ENCODE results near the gene PTPRQ. TPM values are rescaled to one million over a fixed set of nuclear protein-coding genes. Genes with fewer than 3 reads are reported as not detected.

PTPRQ gene
- total RNA-seq, 1 donor from 2014 or later: 0.70 TPM

- intact Hi-C loops (cut with DNase I): no loop called here
- DNase-seq (ENCODE audit: missing footprints): no peak
- no peak for ATAC-seq
Measured at GRCh38 chr12:80539029-80539428, 95.0 kb downstream of the PTPRQ start.

GRCh38 chr12:80549298-80549697 is 105.3 kb downstream of the PTPRQ start:
- intact Hi-C loops (cut with DNase I): no loop called here
- no peak for DNase-seq (ENCODE audit: missing footprints)
- ATAC-seq: no peak

DNA sequence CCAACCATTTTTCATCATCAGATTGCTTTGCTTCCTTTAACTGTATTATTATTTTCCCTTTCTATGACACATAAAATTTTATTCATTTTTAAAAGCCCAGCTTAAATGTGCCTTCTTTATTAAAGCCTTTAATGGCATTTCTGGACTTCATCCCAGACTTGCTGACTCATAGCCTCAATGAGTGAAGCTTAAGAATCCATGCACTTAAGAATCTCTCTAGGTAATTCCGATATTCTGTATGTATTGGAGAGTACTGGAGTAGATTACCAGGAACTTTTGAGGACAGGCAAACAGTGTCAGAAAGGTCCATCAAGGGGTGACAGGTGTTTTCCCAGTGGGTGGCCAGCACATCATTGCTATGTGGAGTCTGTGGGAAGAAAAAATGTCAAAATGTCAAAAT is 107.9 kb downstream of the PTPRQ start:
- DNase-seq (ENCODE audit: missing footprints): no peak
- no peak for ATAC-seq
- intact Hi-C loops (cut with DNase I): no loop called here

- ATAC-seq (no peak), DNase-seq (ENCODE audit: missing footprints) (no peak)
- intact Hi-C loops (cut with DNase I): no loop called here
Measured at GRCh38 chr12:80553316-80553715, 109.3 kb downstream of the PTPRQ start.

- DNase-seq (ENCODE audit: missing footprints) (no peak), ATAC-seq (no peak)
- intact Hi-C loops (cut with DNase I): no loop called here
Measured at GRCh38 chr12:80556566-80556965, 112.5 kb downstream of the PTPRQ start.

- intact Hi-C loops (cut with DNase I): no loop called here
- DNase-seq (ENCODE audit: missing footprints): no peak
- ATAC-seq: no peak
Measured at GRCh38 chr12:80559766-80560165, 115.7 kb downstream of the PTPRQ start.

- DNase-seq (ENCODE audit: missing footprints) (no peak), ATAC-seq (no peak)
- intact Hi-C loops (cut with DNase I): no loop called here
Measured at GRCh38 chr12:80565271-80565670, 121.2 kb downstream of the PTPRQ start.

- intact Hi-C loops (cut with DNase I): no loop called here
Measured at GRCh38 chr12:80567401-80567800, 123.4 kb downstream of the PTPRQ start.

DNA sequence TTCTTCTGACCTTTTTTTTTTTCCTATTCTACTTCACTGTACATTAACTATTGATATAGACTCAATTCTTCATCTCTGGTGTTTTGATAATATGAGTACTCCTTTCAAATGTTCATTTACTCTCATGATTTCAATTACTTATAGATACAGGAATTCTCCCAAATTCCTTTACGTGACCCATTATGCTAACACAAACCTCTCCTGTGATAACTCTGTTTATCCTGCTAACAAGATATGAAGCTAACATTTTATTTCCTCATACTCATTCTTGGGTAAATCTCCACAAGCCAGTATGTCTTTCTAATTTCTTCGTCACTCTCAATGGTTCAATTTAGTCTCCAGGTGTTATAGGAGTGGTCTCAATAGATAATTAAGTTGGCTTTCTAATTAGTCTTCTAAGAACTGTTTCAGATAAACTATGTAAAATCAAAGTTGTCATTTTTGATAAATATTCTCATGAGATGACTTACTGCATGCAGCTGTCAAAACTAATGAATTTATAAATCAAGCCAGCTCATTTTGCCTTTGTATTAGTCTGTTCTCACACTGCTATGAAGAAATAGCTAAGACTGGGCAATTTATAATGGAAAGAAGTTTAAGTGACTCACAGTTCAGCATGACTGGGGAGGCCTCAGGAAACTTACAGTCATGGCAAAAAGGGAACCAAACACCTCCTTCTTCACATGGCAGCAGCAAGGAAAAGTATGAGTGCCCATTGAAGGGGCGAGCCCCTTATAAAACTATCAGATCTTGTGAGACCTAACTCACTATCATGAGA is 132.8 kb downstream of the PTPRQ start:
- intact Hi-C loops (cut with DNase I): no loop called here
- ATAC-seq (no peak), DNase-seq (ENCODE audit: missing footprints) (no peak)

More at GRCh38 chr12:80567401-80567800, 123.4 kb downstream of the PTPRQ start:
- no peak for DNase-seq (ENCODE audit: missing footprints)
- no peak for ATAC-seq

GRCh38 chr12:80580254-80580653 is 136.2 kb downstream of the PTPRQ start:
- no peak for DNase-seq (ENCODE audit: missing footprints)
- ATAC-seq: no peak
- intact Hi-C loops (cut with DNase I): no loop called here

- ATAC-seq (no peak), DNase-seq (ENCODE audit: missing footprints) (no peak)
- intact Hi-C loops (cut with DNase I): no loop called here
Measured at GRCh38 chr12:80581783-80582182, 137.7 kb downstream of the PTPRQ start.

DNA sequence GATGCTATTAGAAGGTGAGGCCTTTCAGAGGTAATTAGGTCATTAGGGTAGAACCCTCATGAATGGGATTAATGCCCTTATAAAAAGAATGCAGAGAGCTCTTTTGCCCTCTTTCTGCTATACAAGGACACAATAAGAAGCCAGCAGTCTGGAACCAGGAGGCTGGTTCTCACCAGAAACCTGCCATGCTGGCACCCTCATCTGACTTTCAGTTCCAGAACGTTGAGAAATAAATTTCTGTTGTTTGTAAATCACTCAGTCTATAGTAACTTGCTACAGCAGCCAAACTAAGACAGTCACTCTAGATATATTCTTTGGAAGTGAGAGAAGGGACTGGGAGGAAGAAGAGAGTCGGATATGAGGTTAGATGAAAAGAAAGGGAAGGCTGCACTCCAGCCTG is 138.4 kb downstream of the PTPRQ start:
- intact Hi-C loops (cut with DNase I): no loop called here
- ATAC-seq (no peak), DNase-seq (ENCODE audit: missing footprints) (no peak)

DNA sequence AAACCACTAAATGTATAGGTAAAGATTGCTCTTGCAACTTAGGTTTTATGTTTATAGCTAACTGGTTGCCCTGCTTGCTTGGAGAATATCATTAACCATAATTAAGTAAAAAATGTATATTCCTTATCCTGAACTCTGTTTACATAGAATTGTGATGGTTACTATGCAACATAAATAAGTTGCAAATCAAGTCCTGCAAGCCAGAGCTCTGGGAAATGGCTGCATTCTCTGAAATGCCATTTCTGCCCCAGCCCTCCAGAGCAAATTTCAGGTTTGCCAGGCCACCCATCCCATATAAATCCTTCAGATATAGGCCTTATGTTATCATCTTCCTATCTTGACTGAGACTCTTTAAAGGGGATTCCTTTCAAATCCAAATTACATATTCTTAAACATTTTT is 145.0 kb downstream of the PTPRQ start:
- intact Hi-C loops (cut with DNase I): no loop called here
- ATAC-seq (no peak), DNase-seq (ENCODE audit: missing footprints) (no peak)

DNA sequence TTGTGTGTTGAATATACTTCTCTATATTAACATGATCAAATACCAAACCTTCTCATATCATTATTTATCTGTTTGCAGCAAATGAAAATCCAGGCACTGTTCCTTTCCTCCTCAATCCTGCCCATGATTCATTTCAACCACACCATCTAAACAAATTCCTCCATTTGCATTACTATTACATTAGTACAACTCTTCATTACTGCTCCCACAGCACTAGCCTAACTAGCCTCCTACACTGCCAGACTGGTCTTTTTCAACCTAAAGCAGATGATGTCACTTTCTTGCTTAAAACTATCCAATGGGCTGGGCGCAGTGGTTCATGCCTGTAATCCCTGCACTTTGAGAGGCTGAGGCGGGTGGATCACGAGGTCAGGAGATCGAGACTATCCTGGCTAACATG is 146.1 kb downstream of the PTPRQ start:
- ATAC-seq (no peak), DNase-seq (ENCODE audit: missing footprints) (no peak)
- intact Hi-C loops (cut with DNase I): no loop called here

DNA sequence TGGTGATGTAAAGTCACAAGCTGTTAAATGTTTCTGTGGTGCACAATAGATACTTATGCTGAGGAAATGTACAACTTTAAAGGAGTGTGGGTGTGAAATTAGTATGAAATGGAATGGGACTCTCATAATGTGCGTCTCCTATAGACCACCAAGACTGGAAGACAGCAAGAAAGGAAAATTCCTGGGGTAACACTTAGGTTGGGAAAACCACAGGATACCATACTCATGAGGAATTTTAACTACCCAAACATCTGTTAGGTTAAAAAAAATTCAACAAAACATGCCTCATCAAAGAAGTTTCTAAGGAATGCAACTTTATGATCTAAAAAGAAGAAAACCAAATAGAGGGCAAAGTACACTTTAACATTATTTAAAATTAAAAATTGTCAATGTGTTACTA is 149.7 kb downstream of the PTPRQ start:
- no peak for DNase-seq (ENCODE audit: missing footprints)
- intact Hi-C loops (cut with DNase I): no loop called here
- no peak for ATAC-seq

DNA sequence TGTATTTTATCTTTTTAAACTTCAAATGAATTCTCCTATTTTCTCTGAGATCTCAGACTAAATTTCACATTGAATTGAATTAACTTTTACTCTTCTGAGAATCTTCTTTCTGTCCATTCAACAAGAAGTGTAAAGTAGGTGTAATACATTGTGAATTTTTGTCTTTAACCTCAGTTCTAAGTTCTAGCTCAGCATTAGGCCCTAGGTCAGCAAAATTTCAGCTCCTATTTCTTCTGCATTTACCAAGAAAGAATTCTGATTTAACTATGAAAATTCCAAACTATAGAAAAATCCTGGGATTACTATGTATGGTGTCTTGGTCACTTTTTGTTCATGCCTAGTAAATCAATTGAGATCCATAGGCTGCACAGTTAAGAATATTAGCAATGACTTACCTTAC is 152.5 kb downstream of the PTPRQ start:
- DNase-seq (ENCODE audit: missing footprints): no peak
- intact Hi-C loops (cut with DNase I): no loop called here
- ATAC-seq: no peak

DNA sequence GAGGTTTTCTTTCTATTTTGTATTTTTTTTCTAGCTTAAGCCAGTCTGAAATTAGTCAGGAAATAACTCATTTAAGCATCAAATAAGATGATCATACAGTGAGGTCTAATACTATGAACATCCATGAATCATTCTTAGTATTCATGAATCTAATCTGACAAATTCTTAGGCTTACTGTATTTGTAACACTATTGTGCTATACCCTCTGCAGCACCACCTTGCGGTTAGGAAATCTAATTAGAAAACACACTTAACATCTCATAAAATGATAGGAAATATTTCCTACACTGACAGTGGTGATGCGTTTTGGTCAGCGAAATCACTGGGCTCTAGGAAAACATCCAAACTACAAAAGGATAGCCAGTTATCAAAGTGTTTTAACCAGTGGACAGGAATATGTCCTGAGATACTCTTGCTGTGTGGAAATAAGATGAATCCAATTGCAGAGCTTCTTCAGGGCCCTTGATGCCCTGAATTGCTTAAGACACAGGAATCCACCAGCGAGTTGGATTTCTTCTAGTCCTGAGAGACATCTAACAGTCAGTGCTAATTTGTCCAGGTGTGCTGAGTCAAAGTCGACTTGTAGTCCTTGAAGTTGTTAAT is 154.1 kb downstream of the PTPRQ start:
- intact Hi-C loops (cut with DNase I): no loop called here
- no peak for DNase-seq (ENCODE audit: missing footprints)
- no peak for ATAC-seq

DNA sequence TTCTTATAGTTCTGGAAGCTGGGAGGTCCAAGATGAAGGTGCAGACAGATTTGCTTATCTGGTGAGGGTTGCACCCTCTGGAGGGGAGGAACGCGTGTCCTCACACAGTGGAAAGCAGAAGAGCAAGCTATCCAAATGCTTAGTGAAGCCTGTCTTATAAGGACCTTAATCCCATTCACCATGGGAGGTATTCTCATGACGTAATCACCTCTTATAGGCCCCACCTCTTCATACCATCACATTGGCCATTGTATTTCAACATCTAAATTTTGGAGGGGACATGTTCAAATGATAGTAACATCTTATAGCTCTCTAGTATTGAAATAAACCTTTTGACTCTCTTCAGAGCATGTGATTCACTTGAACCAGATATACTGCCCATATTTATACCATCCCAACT is 158.4 kb downstream of the PTPRQ start:
- ATAC-seq: no peak
- no peak for DNase-seq (ENCODE audit: missing footprints)

DNA sequence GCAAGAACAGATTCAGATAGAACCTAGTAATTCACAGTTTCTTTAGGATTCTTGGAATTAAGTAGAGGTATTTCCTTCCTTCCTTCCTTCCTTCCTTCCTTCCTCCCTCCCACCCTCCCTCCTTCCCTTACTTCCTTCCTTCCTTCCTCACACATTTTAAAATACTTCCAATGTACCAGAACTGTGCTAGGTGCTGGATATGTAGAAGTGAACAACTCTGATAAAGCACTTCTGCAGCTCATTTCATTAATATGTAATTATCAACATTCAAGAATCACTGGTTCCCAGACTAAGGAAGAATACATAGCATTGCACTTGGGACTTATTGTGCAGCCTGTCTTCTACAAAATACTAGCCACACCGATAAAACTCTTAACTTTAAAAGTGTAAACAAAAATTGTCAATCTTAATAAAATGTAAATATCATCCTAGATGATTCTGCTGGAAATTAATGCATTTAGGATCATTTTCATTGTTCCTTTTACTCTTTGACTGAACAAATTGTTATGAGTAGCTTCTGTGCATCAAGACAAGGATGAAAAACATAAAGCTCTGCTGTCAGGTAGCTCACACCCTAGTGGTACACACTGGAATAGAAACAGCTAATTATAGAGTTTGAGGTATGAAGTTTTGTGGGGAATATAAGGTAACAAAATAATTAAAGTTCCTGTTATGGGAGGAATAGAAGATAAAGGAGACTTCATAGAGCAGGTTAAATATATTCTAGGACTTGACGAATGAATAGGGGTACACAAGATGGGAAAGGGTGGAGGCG is 163.5 kb downstream of the PTPRQ start:
- no peak for ATAC-seq
- intact Hi-C loops (cut with DNase I): no loop called here
- no peak for DNase-seq (ENCODE audit: missing footprints)

More for the DNA sequence above, 158.4 kb downstream of the PTPRQ start:
- intact Hi-C loops (cut with DNase I): no loop called here

DNA sequence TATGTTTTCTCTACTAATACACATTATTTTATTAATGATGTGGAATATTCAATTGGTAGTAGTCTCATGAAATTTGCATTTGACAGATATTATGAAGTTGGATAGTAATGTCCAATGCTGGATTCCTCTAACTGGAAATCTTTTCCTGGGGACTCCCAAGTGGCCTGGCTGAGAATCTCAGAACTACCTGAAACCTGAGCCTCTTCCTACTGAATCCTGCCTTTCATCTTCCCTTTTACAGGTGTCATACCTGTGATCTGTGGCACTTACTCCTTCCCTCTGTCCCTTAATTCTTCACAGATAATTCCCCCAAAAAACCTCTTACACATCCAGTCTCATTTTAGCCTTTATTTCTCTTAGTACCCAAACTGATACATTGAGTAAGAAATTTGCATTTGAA is 173.7 kb downstream of the PTPRQ start:
- intact Hi-C loops (cut with DNase I): no loop called here
- ATAC-seq: no peak
- no peak for DNase-seq (ENCODE audit: missing footprints)
